GM18511 (cell line): ENCODE measurements around the gene DSP.

Source experiments
- ATAC-seq: cut with Tn5 transposase; IDR thresholded peaks from one replicate; pipeline ENCODE4 v1.9.1; 2021; ENCODE audit warnings: mild to moderate bottlenecking, moderate library complexity; ENCODE audit not compliant: unreplicated experiment

The DSP gene

DNA sequence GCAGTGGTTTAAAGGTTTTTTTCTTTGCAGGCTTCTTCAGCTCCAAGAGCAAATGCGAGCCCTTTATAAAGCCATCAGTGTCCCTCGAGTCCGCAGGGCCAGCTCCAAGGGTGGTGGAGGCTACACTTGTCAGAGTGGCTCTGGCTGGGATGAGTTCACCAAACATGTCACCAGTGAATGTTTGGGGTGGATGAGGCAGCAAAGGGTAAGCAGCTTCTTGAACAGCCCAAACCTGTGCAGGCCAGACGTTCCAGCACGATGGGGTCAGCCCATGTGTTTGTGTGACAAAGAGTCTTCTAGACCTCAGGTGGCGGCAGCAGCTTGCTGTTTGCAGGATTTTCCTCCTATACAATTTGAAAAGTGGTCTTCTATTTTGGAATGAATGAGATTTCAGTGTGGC lies 17.7 kb downstream of the DSP start:
- no peak for ATAC-seq

DNA sequence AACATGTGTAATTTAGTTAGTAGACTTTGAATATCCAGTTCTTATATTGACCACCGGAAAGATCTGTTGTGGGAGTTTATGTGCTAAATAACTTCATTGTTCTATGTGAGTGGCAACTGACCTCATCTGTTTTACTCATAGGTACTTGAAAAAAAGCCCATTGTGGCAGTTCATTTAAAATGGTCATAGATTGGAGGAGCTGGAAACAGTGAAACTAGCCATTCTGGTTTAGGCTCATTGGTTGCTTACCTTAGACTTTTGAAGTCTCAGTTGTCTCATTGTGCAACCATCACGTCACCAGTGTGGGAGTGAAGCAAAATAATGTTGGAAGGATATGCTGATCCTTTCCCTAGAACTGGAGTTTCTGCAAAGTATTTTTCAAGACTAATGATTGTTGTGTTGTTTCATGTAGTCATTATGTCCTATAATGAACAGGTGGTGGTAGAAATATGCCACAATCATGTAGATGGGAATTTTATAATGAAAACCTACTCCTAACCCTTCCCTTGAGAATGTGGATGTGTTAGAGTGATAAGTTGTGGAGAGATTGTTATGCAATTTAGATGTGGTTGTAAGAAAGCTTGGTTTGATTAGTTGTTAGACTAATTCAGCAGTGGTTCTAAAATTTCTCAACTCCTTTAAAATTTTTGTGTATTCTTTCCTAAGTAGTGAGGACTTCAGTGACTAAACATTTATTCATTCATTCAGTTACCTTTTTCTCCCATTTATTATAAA lies 18.3 kb downstream of the DSP start:
- ATAC-seq: no peak

DNA sequence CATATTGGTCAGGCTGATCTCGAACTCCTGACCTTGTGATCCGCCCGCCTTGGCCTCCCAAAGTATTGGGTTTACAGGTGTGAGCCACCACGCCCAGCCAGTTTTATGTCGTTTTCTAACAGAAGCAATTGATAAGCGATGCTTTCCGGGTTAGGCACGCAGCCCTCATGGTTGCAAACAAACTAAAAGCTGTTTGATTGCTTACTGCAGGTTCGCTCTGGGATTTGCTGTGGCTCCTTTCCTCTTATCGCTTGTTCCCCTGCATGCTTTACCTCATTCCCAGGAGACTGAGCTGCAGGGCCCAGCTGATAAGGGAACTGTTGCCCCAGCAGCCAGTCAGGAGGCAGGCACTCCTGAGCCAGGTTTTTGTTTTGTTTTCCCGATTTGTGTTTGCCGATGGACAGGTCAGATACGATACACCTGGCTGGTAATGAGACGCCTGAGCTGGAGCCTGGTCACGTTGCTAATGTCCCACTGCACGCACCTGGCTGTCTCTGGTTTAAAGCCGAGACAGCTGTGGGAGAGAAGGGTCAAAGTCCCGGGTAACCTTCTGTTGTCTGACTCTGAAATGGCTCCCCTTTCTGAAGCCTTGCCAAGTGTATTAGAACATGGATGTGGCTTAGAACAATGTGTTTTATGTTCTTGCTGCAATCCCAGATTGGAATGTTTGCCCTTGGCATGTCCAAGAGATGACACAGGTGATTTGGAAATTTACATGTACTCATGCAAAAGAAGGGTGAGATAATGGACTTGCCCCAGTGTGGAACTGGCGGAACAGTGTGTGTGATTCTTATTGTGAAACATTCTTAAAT lies 19.9 kb downstream of the DSP start:
- no peak for ATAC-seq

DNA sequence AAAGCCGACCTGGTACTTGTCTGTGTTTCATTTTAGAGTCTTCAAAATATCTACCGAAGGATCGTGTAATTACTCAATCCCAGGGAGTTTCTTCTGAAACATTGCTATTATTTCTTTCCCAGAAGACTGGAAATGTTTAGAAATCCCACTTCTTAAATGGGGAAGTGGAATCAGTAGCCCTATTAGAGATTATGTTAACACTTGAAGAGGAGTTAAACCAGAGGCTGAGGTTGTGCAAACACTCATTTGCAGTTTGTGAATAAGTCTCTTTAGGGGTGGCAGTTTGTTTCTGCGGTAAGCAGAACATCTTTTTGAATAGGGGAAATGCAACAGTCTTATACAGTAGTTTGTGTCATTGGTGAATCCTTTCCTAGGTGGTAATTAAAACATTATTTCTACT lies 21.3 kb downstream of the DSP start:
- no peak for ATAC-seq

DNA sequence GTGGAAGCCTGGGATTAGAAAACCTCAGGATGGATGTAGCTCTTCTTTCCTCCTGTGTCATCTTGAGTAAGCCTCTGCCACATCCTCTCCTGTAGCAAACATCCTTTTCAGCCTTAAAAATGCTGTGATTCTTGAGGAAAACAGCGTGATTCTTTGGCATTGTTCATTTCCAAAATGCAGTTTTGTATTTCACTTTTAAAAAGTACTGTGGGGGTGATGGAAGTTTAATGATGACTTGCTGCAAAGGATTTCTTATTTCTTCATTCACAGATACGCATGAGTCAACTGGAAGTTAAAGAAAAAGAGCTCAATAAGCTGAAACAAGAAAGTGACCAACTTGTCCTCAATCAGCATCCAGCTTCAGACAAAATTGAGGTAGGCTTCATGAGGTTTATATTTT lies 24.6 kb downstream of the DSP start:
- no peak for ATAC-seq

DNA sequence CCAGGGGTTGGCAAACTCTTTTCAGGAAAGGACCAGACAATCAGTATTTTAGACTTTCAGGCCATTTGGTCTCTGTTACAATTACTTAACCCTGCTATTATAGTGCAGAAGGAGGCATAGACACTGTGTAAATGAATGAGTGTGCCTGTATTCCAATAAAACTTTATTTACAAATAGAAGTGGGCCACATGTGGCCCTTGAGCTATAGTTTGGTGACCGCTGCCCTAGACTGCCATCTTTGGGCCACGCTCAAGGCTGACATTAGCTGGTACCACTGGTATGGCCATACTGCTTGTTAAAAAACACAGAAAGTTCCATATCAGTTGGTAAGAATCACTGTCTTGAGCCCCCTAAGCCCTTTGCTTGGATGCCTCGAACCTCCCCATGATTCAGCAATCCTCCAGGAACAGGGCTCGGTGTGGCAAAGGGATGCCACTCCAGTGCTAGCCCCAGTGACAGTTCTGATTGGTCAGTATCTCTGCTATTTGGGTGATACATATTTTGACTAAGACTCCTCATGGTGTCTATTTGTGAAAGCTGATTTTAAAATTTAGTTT lies 25.2 kb downstream of the DSP start:
- ATAC-seq: no peak

DNA sequence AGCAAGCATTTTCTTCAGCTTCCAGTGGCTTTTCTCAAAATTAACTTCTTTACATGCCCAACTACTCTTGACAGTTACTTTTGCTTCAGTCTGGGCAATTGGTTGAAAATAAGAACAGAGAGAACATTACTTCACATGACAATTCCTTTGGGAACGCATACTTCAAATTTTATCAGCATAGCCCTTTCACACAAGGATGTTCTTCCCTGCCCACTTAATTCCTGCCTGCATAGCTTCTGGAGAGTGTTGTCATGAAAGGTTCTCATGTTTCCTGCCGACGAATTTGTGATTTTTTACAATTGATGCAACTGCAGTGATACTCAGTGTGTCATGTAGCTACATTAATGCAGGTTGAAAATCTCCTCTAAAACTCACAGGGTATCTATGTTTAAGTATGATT lies 26.6 kb downstream of the DSP start:
- no peak for ATAC-seq

DNA sequence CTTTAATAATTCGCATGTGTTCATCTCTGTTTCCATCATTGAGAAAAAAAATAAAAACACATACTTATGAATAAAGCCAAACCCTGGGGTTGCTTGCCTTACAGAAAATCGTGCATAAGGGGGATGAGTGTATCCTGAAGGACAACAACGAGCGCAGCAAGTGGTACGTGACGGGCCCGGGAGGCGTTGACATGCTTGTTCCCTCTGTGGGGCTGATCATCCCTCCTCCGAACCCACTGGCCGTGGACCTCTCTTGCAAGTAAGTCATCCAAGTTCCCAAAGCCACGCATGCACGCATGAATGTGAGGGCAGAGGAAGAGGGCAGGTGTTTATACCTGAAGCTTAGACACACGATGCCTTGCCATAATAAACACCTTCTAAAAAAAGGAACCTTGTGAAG lies 27.6 kb downstream of the DSP start:
- no peak for ATAC-seq

DNA sequence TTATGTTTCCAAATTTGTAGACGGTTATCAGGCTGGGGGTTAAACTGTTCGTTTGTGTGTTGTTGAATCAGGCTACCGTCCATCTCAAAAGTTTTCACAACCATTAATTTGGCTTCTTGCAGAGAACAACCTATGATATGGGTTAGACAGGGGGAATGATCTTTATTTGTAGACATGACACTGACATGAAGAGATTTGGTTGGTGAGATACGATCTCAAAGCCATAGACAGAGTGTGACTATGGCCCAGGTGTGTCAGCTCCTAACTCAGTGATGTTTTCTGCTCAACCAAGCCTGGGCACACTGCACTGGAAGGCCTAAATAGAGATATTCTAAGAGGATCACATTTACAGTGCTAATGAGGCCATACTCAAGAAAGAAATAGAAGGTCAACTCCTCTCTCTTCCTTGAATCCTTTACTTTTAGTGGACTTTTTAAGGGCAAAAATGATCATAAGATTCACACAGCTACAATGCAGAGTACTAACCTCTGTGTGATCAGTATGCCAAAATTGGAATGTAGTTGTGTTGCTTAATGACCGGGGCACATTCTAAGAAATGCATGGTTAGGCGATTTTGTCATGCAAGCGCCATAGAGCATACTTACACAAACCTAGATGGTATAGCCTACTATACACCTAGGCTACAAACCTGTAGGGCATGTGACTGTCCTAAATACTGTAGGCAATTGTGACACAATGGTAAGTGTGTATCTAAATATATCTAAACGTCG lies 30.9 kb downstream of the DSP start:
- ATAC-seq: no peak

DNA sequence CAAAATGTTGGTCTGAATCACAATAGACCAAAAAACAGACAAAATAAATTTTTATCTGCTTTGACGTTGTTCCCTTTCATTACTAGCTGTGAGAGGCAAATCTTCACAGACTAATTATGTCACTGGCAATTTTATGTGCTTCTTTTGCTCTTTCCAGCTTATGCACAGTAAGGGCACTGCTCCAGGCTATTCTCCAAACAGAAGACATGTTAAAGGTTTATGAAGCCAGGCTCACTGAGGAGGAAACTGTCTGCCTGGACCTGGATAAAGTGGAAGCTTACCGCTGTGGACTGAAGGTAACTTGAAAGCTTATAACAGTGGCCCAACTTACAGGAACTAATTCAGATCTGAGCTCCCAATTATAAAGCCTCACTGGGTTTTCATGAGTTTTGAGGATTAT lies 33.0 kb downstream of the DSP start:
- ATAC-seq: no peak

DNA sequence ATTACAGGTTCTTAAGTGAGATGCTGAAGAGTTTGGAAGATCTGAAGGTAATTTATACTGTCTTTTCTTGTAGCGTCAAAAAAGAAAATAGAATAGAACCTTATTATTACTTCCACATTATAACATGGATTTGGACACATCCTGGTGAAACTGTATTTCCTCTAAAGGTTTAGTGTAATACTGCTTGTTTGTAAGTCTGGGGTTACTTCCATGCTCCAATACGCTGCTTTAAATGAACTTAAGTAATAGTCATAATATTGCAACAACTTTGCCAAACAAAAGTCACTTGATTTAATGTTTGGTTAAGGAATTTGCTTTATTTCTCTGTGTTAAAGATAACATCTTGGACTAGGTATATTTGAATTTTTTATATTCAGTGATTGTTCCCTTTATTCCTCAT lies 37.0 kb downstream of the DSP start:
- no peak for ATAC-seq

DNA sequence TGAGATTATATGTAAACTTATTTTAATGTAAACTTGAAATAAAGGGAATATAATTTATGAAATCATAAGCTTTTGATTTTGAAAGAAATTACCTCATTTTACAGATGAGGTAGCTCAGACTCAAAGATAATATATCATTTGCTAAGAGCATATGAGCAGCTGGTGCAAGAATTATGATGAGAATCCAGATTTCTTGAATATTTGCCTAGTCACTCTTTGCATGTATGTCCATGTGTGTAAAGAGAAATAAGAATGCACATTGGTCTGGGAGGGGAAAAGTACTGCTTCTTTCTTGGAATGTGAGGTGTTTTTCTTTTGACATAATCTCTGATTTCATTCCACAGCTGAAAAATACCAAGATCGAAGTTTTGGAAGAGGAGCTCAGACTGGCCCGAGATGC lies 37.5 kb downstream of the DSP start:
- no peak for ATAC-seq

DNA sequence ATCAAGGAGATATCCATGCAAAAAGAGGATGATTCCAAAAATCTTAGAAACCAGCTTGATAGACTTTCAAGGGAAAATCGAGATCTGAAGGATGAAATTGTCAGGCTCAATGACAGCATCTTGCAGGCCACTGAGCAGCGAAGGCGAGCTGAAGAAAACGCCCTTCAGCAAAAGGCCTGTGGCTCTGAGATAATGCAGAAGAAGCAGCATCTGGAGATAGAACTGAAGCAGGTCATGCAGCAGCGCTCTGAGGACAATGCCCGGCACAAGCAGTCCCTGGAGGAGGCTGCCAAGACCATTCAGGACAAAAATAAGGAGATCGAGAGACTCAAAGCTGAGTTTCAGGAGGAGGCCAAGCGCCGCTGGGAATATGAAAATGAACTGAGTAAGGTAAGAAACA lies 38.4 kb downstream of the DSP start:
- ATAC-seq: no peak

DNA sequence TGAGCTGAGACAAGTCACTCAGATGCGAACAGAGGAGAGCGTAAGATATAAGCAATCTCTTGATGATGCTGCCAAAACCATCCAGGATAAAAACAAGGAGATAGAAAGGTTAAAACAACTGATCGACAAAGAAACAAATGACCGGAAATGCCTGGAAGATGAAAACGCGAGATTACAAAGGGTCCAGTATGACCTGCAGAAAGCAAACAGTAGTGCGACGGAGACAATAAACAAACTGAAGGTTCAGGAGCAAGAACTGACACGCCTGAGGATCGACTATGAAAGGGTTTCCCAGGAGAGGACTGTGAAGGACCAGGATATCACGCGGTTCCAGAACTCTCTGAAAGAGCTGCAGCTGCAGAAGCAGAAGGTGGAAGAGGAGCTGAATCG lies 39.1 kb downstream of the DSP start:
- ATAC-seq: no peak

DNA sequence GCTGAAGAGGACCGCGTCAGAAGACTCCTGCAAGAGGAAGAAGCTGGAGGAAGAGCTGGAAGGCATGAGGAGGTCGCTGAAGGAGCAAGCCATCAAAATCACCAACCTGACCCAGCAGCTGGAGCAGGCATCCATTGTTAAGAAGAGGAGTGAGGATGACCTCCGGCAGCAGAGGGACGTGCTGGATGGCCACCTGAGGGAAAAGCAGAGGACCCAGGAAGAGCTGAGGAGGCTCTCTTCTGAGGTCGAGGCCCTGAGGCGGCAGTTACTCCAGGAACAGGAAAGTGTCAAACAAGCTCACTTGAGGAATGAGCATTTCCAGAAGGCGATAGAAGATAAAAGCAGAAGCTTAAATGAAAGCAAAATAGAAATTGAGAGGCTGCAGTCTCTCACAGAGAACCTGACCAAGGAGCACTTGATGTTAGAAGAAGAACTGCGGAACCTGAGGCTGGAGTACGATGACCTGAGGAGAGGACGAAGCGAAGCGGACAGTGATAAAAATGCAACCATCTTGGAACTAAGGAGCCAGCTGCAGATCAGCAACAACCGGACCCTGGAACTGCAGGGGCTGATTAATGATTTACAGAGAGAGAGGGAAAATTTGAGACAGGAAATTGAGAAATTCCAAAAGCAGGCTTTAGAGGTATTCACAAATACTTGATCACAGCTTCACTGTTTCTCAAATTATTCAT lies 39.6 kb downstream of the DSP start:
- no peak for ATAC-seq

DNA sequence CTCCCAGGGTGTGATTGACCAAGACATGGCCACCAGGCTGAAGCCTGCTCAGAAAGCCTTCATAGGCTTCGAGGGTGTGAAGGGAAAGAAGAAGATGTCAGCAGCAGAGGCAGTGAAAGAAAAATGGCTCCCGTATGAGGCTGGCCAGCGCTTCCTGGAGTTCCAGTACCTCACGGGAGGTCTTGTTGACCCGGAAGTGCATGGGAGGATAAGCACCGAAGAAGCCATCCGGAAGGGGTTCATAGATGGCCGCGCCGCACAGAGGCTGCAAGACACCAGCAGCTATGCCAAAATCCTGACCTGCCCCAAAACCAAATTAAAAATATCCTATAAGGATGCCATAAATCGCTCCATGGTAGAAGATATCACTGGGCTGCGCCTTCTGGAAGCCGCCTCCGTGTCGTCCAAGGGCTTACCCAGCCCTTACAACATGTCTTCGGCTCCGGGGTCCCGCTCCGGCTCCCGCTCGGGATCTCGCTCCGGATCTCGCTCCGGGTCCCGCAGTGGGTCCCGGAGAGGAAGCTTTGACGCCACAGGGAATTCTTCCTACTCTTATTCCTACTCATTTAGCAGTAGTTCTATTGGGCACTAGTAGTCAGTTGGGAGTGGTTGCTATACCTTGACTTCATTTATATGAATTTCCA lies 43.9 kb downstream of the DSP start:
- no peak for ATAC-seq

DNA sequence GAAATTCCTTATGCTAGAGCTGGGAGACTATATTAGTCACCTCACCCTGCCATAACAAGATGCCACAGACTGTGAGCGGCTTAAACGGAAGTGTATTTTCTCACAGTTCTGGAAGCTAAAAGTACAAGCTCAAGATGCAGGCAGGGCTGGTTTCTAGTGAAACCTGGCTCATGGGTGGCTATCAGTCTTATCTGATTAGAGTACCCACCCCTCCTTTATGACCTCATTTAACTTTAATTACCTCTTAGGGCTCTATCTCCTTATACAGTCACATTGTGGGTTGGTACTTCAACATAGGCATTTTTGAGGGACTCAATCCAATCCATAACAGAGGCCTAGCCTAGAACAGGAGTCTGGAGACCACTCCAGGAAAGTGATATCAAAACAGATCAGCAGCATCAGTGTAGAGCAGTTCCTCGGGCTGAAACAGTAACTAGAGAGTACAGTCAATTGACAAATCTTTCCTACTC lies 46.2 kb downstream of the DSP start:
- ATAC-seq: no peak

DNA sequence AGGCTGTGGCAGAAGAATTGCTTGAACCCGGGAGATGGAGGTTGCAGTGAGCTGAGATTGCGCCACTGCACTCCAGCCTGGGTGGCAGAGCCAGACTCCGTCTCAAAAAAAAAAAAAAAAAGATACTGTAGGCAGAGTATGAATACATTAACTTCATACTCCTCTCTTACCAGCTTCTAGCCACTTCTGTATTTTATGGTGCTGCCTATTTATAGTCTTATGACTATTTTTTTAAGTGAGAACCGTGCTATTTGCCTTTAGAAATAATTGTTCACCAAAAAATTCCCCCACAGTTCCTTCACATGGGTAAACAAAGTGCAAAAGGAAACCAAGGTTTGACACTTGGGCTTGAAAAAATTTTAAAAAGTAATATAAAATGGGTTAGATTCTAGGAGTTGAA lies 47.0 kb downstream of the DSP start:
- ATAC-seq: no peak

DNA sequence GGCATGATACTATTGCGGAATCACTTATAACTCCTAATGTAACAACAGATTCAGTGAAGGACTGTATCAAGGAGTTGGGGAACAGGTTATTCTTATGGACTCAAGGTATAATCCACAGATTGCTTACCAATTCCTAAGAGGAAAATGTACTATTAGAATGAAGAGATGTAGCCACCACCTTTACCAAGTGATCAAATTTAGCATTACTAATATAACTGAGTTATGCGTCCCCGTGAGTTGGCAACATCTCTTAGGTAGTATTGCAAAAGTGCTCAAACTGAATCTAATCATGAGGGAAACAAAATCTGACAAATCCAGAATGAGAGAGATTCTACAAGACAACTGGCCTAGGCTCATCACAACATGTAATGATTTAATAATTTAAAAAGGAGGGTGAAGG lies 47.8 kb downstream of the DSP start:
- no peak for ATAC-seq
